ENCODE results near the gene ATP6V0D1.
"Not testable (repeated sequence)": the region's sequence is repeated elsewhere in the genome, so short reads cannot be mapped to it uniquely, and the experiment has no call there.

Gene ATP6V0D1

DNA sequence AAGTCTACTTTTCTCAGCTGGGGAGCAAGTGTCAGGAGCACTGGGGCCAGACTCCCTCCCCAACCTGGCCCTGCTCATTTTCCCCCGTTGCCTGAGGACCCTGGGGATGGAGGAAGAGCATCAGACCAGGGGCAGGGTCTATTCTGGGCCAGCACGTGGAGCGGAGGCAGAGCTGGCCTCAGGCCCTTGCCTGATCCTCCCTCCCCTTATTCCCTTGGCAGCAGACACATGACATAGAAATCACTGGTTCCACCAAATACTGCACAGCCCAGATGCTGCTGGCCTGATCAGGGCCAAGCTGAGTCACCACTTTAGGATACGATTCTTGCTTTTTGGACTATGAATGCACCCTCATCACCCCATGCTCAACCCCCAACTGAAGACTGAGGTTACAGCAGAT lies 18.1 kb upstream of the ATP6V0D1 start:
- DNase-seq = no peak

DNA sequence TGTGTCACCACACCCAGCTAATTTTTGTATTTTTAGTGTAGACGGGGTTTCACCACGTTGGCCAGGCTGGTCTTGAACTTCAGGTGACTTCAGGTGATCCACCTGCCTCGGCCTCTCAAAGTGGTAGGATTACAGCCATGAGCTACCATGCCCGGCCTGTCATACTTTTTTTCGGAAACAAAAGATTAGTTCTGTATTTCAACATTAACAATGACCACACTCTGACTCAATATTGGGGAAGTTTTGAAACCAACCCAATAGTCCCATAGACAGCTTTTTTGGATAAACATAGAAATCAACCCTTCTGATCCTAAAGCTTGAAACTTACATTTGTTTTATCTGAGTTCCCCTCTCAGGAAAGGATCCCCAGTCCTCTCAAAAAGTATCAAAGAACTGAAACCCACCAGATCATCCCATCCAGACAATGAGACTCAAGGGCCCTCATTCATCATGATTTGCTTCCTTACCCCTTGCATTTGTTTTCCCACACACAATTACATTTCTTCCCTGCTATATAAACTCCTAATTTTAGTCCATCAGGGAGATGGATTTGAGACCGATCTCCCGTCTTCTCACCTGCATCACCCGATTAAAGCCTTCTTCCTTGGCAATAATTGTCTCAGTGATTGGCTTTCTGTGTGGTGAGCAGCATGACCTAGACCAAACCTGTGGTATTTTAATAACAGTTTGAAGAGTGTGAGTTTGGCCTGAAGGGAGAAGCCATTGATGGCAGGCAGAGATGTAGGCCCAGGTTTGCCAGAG lies 9.6 kb upstream of the ATP6V0D1 start:
- DNase-seq = no peak

DNA sequence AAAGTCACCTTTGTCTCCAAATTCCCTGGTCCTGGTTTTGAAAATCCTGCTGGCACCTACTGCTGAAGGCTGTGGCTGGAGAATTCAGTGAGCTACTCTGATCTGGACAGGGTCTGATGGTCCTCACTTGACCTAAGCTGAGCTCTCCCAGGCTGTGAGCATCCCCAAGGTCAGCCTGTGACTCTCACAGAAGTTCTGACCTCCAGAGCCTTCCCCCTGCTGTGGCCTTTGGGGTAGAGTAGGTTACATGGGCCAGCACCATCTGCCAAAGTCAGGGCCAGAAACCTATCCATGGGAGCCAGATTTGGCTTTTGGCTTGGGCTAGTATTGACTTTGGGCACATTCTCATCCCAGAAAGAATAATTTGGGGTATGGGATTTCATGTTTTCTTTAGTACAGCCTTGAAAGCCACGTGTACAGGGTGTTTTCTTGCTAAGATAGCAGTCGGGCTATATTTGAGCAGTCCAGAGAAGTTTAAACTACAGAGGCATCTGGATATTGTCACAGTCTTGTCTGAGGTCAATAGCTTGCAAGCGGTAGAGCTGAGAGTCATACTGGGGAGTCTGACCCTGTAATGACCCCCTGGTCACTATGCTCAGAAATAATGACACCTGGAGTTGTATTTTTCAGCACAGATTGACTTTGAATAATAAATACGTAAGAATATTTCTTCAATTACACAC lies 8.6 kb upstream of the ATP6V0D1 start:
- DNase-seq = no peak

DNA sequence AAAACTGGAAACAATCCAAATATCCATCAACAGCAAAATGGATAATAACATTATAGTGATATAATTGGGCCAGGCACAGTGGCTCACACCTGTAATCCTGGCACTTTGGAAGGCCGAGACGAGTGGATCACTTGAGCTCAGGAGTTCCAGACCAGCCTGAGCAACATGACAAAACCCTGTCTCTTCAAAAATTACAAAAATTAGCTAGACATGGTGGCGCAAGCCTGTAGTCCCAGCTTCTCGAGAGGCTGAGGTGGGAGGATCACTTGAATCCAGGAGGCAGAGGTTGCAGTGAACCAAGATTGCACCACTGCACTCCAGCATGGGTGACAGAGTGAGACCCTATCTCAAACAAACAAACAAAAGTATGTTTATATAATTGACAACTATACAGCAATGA lies 6.6 kb upstream of the ATP6V0D1 start:
- not testable (repeated sequence) for DNase-seq

GRCh38 chr16:67486805-67487204 lies 5.8 kb upstream of the ATP6V0D1 start:
- DNase-seq = no peak

GRCh38 chr16:67483731-67484525 lies 3.0 kb upstream of the ATP6V0D1 start:
- no peak for DNase-seq

DNA sequence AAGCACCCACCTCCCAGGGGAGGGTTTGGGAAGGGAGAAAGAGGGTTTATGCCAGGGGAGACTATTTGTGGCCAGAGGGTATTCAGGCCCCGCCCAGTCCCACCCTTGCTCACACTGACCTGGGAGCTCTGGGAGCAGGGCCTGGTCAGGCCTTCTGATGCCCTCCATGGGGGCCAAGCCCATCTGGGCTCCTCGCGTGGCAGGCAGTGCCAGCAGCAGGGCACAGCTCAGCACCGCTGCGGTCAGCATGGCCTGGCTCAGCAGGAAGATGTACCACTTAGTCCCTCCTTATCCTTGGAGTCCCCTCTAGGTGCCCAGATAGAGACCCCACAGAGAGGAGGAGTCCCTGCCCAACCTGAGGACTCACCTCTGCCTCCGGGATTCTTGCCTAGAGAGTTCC lies 2.2 kb upstream of the ATP6V0D1 start, which contains the start of gene AGRP:
AGRP (minus strand) TSS at position 398 of the 400 bp plus-strand sequence; CDS start at position 249, 149 bp downstream.
- DNase-seq = no peak

DNA sequence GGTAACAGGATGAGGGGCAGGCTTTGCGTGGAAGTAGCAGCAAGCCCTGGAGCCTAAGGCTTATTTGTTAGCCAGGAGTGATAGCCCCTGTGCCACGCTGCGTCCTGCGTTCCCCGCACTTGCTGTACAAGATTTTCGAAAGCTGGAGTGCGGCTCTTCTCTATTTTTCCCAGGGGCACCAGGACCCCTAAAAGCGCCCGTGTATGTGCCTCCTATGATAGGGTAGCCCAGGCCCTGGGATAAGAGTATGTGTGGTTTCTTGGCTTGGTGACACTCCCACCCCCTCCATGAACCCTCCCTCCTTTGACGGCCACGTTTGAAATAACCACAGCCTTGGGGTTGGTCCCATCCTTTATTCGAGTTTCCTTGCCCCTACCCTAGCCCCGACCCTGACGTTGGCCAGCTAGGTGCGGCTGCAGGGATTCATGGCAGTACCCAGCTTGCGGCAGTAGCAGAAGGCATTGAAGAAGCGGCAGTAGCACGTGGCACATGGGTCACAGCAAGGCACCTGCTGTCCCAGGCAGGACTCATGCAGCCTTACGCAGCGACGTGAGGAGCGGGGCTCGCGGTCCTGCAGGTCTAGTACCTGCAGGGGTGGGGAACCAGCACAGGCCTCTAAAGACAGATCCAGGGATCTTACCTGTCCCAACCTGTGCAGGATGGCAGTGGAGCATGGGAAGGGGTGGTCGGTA lies 1.4 kb upstream of the ATP6V0D1 start:
- no peak for DNase-seq

DNA sequence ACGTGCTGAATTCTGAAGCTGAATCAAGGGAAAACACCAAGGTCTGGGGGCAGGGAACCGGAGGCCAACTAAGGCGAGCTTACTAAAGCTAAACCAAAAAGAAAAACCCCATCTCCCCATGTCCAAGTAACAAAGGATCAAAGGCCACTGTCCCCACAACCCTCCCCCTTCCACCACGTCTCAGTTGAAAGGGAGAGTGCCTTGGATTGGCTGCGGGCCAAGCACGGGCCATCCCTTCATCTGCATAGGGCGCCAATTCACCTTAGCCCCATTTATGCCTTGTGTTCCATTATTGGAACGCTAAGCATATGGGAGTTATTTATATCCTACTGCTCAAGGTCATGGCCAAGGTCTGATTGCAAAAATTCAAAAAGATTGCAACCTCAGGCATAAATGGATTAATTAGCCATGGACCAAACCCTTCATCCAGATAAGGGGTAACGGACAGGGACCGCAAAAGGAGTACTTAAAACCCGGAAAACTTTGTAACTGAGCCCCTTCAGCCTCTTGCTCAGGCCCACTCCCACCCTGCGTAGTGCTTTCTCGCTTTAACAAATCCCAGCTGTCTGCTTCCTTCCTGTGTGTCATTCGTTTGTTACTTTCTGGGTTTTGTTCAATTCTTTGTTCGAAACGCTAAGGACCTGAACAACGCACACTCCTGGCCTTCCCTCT lies 740 bp upstream of the ATP6V0D1 start:
- DNase-seq = no peak

- DNase-seq = no peak
These were observed 2.9 kb downstream of the ATP6V0D1 start for GRCh38 chr16:67477960-67478554.

GRCh38 chr16:67474551-67475455 lies 6.2 kb downstream of the ATP6V0D1 start:
- no peak for DNase-seq

DNA sequence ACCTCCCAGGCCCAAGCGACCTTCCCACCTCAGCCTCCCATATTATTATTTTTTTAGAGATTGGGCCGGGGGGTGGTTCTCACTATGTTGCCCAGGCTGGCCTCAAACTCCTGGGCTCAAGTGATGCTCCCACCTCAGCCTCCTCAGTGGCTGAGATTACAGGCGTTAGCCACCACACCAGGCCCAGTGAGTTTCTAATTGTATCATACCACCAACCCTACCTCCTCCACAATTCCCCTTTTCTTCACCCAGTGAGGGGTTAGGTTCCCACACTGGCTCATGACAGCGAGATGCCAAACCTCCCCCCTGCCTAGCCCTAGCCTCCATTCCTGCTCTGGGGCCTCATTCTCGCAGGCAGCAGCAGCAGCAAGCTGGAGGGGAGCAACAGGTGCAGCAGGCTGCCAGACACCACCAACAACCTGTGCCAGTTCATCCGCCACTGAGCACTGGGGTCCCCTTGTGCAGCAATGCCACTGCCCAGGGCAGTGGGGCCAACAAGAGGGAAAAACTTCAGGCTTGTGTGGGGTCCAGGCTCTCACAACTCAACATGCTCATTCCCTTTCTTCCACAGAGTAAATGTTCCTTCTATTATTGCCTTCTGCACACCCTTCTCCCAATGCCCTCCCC lies 9.1 kb downstream of the ATP6V0D1 start:
- no peak for DNase-seq

DNA sequence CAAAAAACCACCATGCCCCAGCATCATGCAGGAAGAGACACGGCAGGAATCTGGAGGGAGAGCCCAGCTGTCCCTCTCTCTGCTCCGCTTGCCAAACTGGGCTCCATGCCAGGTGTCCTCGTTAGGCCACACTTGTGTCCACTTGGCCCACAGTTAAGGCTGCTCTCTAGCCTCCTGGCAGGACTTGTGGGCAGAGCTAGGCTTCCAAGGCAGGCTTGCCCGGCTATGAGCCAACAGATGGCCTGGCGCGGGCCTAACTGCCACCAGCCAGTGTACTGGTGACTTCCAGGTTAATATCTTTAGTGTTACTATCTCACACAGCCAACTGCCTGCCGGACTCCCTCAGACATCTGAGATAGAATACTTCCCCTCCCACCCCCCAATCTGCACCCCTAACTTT lies 10.6 kb downstream of the ATP6V0D1 start:
- DNase-seq = no peak

GRCh38 chr16:67468731-67469130 lies 12.2 kb downstream of the ATP6V0D1 start:
- no peak for DNase-seq

DNA sequence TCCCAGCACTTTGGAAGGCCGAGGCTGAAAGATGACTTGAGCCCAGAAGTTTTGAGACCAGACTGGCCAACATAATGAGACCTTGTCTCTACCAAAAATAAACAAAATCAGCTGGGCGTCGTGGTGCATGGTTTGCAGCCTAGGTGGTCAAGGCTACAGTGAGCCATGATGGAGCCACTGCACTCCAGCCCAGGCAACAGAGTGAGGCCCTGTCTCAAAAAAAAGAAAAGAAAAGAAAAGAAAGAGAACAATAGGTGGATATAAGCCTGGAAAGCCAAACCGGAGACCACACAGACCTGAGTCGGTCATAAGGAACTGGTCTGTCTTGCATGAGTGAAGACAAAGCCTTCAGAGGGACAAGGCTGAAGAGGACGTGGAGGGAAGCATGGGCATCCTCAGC lies 14.4 kb downstream of the ATP6V0D1 start:
- DNase-seq = no peak

DNA sequence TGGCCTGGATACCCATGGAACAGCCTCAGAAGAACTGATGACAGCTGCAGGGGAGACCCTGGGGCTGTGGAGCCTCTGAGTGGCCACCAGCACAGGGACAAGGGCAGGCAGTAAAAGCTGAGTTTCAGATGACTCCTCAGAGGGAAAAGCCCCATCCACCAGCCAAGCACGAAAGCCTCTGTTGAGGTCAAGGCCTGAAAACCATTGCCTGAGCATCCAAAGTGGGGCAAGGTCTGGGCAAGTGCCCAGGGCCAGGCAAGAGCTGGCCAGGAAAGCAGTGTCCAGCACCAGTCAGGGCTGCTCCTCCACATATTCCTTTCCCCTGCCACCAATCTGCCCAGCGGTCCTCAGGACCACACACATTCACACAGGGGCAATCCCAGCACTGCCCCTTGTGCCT lies 16.4 kb downstream of the ATP6V0D1 start:
- DNase-seq = no peak

- DNase-seq = no peak
These were observed 17.3 kb downstream of the ATP6V0D1 start for GRCh38 chr16:67463691-67464090.

GRCh38 chr16:67463059-67463458 lies 17.9 kb downstream of the ATP6V0D1 start:
- DNase-seq = no peak

DNA sequence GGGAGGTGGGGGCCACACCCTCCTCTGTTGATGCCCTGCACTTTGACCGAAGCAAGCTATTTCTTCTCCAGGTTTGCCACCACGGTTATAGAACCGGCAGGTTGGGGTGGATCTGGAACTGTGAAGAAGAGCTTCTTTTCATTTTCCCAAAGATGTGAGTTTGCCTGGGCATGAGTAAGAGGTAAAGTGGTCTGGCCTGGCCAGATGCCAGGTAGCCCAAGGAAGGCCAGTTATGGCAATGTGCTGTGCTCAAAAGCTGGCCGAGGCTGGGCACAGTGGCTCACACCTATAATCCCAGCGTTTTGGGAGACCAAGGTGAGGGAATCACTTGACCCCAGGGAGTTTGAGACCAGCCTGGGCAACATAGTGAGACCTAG lies 18.7 kb downstream of the ATP6V0D1 start:
- DNase-seq = no peak

GRCh38 chr16:67461600-67462278 lies 19.2 kb downstream of the ATP6V0D1 start:
- no peak for DNase-seq
